Measurements from ENCODE around the gene PLCB1.
"Not testable (repeated sequence)": the region's sequence is repeated elsewhere in the genome, so short reads cannot be mapped to it uniquely, and the experiment has no call there.

The PLCB1 gene

GRCh38 chr20:8402798-8403197 lies 270.7 kb downstream of the PLCB1 start:
- no peak for DNase-seq (ENCODE audit: low read depth, low spot score)

- no peak for DNase-seq (ENCODE audit: low read depth, low spot score)
Measured at GRCh38 chr20:8404912-8405635, 273.0 kb downstream of the PLCB1 start.

GRCh38 chr20:8406391-8406790 lies 274.3 kb downstream of the PLCB1 start:
- no peak for DNase-seq (ENCODE audit: low read depth, low spot score)

GRCh38 chr20:8408587-8409307 lies 276.7 kb downstream of the PLCB1 start:
- DNase-seq (ENCODE audit: low read depth, low spot score), result no peak

- DNase-seq (ENCODE audit: low read depth, low spot score), result no peak
Measured at GRCh38 chr20:8413691-8414090, 281.6 kb downstream of the PLCB1 start.

- DNase-seq (ENCODE audit: low read depth, low spot score), result peak; percentile 18
Measured at GRCh38 chr20:8414586-8415274, 282.7 kb downstream of the PLCB1 start.

- no peak for DNase-seq (ENCODE audit: low read depth, low spot score)
Measured at GRCh38 chr20:8421981-8422380, 289.9 kb downstream of the PLCB1 start.

DNA sequence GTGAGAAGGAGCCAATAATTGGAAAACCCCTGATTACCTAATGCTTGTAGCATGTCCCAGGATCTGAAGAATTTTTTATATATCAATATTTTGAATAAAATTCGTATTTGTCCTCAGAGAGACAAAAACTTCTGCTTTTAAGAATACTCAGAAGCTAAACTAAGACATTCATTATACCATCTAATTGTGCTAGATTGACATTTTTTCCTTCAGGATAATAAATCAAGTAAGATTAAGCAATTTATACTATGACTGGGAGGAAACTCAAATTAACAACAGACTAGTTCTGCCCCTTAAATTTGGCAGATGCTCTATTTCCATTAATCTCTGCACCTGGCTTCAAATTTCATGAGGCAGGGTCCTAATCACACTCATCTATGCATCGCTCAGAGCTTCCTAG lies 291.4 kb downstream of the PLCB1 start:
- no peak for DNase-seq (ENCODE audit: low read depth, low spot score)

DNA sequence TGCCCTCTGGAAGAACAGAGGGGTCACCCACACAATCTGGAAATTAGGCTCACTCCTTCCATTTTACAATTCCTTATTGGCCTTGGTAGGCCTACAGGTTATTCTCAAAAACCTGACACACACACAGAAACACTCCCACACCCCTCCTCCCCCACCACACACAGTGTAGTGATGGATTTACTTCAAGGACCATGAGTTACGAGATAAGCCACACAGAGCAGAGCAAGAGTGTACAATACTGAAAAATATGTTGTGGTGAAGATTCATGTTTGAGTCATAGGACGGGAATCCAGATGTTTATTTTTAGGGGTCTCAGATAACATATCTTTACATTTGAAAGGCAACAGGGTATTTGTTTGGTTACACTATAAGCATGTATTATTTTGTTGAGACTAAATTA lies 291.9 kb downstream of the PLCB1 start:
- DNase-seq (ENCODE audit: low read depth, low spot score), result no peak

GRCh38 chr20:8425016-8425415 lies 292.9 kb downstream of the PLCB1 start:
- no peak for DNase-seq (ENCODE audit: low read depth, low spot score)

- DNase-seq (ENCODE audit: low read depth, low spot score), result no peak
Measured at GRCh38 chr20:8425802-8426201, 293.7 kb downstream of the PLCB1 start.

- no peak for DNase-seq (ENCODE audit: low read depth, low spot score)
Measured at GRCh38 chr20:8427419-8428040, 295.5 kb downstream of the PLCB1 start.

- no peak for DNase-seq (ENCODE audit: low read depth, low spot score)
Measured at GRCh38 chr20:8428988-8429387, 296.9 kb downstream of the PLCB1 start.

DNA sequence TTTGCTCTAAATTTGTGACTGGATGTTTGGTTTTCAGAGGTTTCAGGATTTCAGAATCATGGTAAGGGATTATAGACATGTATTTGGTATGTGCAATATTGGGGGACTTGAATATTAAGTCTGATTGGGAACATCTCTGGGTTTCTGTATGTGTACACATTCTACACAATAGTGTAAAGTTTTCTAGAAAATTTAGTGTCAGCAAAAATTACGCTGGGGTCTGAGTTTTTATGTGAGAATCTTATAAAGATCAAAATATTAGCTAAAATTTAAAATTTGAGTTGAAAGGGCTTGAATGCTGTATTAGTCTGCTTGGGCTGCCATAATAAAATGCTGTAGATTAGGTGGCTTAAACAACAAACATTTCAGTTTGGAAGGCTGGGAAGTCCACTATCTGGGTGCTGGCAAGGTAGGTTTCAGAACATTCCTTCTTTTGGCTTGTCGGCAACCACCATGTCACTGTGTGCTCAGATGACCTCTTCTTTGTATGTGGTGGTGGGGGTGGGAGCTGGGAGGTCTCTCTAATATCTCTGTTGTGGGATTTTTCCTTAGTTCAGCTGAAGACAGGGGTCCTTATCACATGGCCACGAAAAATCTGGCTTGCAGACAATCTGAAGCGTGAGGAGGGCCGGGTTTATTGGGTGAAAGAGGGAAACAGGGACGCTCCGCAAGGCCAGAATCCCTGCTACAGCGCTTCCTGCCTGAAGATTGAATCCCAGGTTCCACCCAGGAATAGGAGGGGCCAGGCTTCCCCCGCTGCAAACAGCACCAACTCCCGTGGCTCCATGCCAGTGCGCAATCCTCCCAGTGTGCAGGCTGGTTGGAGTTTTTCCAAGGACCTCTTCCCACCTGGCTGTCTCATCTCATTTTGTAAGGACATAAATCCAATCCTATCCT lies 299.7 kb downstream of the PLCB1 start:
- no peak for DNase-seq (ENCODE audit: low read depth, low spot score)

DNA sequence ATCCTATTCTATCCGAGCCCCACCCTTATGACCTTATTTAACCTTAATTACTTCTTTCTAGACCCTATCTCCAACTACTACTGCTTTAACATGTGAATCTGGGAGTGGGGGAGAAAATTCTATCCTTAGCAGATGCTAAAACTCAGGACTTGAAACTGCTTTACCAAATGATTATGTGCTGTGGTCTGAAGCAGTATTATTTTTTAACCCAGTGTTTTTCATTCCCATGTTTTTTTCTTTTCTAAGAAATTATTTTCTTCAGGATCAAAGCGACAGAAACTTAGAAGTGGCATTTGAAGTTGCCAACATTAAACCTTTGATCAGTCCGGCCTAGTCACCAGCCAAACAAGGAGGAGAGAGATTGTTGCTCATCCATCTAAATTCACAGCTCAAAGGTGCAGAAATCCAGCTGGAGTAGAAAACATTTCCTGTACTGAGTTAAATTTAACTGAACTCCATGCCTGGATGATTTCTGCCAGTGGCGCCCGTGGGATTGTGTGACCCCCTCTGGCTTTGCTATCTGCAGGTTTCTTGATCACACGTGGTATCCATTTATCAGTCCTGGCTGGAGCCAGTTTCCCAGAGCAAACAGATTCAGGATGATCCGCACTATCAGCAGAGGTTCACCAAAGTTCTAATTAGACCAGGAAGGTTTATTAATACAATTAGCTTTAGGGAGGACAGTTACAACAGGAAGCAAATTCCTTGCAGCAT lies 300.5 kb downstream of the PLCB1 start:
- DNase-seq (ENCODE audit: low read depth, low spot score), result no peak

DNA sequence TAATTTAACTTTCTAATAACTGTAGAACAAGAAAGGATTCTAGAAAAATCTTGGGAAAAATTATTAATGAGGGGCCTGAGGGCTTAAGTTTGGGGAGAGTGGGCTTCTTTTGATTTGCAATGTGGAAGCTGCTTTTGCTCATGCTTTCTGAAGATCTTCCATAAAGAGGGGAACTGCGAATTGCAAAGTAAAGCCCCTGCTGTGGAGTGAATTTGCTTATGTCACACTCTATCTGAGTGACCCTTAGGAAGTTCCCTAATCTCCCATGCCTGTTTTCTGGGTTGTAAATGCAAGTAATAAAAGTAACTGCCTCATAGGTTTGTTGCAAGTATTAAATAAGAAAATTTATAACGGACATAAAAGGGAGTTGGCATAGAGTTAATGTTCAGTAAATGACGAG lies 301.2 kb downstream of the PLCB1 start:
- no peak for DNase-seq (ENCODE audit: low read depth, low spot score)

DNA sequence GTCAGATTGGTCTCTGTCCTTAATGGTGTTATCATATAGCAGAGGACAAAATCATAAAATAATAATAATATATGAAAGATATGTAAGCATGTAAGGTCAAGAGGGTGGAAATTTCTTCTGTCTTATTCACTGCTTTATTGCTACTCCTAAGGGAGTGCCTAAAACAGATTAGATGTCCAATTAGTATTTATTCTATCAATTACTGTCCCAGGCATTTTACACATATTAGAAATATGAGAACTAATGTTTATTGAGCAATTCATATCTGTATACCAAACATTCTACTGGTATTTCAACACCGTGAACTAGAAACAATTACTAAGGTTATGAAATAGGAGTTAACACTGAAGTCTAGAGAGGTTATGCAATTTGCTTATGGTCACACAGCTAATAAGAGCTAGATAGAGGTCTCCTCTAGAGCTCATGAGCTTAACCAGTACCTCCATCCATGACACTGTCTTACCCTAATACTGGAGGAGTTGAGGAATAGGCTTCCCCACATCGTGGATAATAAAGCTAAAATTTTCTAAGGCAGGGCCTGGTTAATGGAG lies 302.3 kb downstream of the PLCB1 start:
- no peak for DNase-seq (ENCODE audit: low read depth, low spot score)

DNA sequence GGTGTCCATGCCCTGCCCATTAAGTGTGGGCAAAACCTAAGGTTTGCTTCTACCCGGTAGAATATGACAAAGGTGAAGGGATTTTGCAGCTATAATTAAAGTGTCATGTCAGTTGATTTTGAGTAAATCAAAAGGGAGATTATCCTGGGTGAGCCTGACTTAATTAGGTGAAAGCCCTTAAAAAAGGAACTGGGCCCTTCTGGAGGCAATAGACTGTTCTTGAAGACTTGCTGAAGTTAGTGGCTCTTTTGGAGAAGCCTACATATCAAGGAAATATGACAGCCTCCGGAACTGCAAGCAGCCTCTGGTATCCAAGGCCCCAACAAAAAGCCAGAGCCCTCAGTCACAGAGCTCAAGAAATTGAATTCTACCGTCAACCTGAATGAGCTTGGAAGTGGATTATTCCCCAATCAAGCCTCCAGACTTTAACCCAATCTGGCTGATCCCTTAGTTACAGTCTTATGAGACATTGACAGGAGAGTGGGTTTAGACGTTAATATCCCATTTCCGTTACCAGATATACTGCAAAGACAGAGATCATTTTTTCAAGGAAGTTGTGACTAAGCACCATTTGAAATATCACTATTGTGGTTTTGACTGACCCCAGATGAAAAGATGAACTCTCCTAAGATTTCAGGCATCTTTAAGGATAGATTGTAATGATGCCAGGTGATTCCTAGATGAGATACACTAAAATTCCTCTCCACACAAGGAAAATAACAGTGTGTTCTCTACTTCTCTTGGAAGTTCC lies 303.4 kb downstream of the PLCB1 start:
- no peak for DNase-seq (ENCODE audit: low read depth, low spot score)

DNA sequence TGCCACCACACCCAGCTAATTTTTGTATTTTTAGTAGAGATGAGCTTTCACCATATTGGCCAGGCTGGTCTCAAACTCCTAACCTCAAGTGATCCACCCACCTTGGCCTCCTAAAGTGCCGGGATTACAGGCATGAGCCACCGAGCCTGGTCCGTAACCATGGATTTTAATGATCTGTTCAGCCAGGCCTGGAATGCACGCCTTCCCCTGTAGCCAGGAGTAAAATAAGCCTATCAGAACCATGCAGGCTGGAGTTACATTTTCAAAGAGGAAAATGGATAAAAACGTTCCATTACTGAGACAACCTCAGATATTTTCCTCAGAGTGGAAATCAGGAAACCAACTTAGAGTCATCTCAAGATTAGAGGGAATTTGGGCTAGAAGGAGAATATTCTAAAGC lies 304.9 kb downstream of the PLCB1 start:
- not testable (repeated sequence) for DNase-seq (ENCODE audit: low read depth, low spot score)

DNA sequence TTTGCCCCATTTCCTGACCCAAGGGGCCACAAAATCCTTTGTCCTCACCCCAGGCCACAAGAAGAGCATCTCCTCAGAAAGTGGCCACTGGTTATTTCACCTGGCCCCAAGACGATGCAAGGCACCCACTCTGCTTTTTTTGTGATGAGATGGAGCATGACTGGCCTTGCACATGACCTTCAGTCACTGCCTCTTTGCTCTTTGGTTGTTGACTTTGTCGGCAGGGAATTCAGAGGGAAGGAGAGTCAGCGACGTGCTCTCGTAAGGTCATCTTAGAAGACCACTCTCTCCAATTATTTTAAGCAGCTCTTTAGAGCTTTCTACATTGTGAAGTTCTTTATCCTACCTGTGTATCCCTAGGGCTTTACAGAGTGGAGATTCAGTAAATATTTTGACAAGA lies 306.7 kb downstream of the PLCB1 start:
- DNase-seq (ENCODE audit: low read depth, low spot score), result no peak

All from brain pericyte (primary cell).